Coronary artery (tissue), 2 donors: ENCODE measurements around the gene NRXN2.

Source experiments
- DNase-seq: peaks from one replicate; pipeline ENCODE4 v3.0.0-alpha.2; 2017; ENCODE audit warnings: low spot score
- H3K27ac ChIP-seq, 2 donors: fragments of 200-600 bp; sonication (generic); one replicate each; pipeline ENCODE4 v1.5.1; 2016 to 2019
- H3K4me3 ChIP-seq: fragments of 200-600 bp; sonication (generic); 2 replicates; pipeline ENCODE4 v1.5.1; 2016; ENCODE audit warnings: mild to moderate bottlenecking, moderate library complexity
- TF ChIP-seq, protein P1 (sequence below): fragments of 200-600 bp; sonication (generic); IDR thresholded peaks from one replicate; pipeline ENCODE4 v1.5.1; 2019; ENCODE audit warnings: antibody characterized with exemption

Gene NRXN2

DNA sequence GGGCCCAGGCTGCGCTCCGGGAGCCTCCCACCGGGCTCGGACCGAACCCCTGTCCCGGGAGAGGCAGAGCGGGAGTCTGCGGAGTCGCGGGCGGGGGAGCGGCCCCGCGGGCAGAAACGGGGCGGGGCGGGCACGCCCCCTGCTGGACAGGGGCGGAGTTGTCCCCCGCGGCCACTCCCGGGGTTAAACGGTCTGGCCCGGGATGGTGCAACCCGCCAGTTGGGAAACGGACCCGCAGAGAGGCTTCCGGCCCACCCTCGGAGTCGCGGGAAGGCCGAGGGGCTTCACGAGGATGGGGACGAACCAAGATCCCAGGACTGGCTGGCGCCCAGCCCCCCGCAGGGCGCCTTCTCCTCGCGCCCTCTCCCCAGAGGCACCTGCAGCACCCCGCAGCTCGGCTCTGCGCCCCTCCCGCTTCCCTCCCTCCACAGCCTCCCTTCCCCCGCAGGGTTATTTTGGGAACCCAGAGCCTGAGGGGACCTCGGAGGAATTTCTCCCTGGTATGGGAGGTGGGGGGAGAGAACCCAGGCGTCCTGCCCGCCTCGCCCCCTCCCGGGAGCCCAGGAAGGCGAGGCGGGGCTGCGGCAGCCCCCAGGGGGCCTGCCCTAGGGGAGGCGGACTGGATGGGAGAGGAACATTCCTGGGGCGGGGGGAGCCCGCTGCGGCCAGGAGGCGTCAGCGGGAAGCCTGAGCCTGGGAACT lies 20.0 kb upstream of the NRXN2 start:
- DNase-seq = peak; percentile 93
- peak overlapping the region; percentile 76 for H3K4me3 ChIP-seq
- TF ChIP-seq, protein P1, sequence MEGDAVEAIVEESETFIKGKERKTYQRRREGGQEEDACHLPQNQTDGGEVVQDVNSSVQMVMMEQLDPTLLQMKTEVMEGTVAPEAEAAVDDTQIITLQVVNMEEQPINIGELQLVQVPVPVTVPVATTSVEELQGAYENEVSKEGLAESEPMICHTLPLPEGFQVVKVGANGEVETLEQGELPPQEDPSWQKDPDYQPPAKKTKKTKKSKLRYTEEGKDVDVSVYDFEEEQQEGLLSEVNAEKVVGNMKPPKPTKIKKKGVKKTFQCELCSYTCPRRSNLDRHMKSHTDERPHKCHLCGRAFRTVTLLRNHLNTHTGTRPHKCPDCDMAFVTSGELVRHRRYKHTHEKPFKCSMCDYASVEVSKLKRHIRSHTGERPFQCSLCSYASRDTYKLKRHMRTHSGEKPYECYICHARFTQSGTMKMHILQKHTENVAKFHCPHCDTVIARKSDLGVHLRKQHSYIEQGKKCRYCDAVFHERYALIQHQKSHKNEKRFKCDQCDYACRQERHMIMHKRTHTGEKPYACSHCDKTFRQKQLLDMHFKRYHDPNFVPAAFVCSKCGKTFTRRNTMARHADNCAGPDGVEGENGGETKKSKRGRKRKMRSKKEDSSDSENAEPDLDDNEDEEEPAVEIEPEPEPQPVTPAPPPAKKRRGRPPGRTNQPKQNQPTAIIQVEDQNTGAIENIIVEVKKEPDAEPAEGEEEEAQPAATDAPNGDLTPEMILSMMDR = peak; percentile 88
- peak overlapping the region; percentile 91 to 99 for H3K27ac ChIP-seq

DNA sequence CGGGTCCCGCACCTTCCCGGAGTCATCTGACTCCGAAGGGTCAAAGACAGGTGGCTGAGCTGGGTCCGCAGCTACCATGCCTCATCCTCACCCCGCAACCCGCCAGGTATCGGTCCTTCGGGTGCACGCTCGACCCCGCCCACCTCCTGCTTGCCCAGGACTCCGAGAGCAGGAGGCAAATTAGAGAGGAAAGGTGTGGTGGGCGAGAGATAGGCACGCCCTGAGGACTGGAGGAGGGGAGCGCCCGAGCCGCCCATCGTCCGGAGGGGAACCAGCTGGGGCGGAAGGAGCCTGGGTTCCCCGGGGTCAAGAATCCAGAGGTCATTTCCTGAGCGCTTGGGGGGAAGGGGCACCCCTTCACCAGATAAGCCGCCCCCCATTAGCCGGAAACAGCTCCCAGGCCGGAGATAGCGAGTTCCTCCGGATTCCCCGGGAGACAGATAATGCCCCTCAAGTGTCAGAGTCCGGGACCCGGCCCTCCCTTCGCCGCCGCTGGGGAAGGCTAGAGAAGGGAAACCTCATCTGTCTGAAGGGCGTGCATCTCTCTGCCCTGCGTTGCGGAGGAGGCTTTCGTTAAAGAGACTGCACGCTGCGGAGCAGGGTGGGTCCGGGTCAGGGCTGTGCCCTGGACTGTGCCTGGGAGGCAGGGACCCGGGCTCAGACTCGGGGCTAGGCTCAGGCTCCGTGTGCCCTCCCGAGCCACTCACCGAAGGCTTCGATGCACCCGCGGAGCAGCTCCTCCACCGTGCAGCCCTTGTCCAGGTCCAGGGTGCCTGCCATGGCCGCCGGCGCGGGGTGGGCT lies 19.3 kb upstream of the NRXN2 start:
- TF ChIP-seq, protein P1 = no peak
- peak overlapping the region; percentile 76 for H3K4me3 ChIP-seq
- no peak for DNase-seq
- H3K27ac ChIP-seq = peak overlapping the region; percentile 91 to 99

DNA sequence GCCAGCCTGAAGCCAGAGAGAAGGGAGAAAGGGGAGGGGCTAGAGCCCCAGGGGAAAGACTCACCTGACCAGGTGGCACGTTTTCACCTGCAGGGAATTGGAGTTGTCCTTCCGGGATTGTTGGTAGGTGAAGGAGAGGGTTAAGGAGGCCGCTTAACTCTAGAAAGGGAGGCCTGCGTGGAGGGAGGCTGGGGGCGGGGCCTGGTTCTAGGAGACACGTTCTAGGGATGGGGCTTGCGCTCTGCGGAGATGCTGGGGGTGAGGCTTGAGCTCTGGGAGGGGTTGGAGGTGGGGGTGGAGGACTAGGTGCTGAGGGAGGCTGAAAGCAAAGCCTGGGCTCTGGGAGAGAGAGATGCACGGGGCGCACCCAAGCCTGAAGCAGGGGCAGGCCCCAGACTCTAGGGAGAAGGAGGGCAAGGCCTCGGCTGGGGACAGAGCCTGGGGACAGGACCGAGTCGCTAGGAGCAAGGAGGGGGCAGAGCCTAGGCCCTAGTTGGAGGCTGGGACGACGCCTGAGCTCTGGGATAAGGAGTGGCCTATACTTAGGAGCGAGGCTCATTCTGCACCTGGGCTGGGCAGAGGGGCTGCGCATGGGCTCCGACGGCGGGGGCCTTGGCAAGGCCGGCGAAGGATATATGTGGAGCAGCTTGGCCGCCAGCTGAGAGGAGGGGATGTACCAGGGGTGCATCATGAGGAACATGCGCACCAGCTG lies 18.5 kb upstream of the NRXN2 start:
- TF ChIP-seq, protein P1 = no peak
- peak overlapping the region; percentile 76 for H3K4me3 ChIP-seq
- DNase-seq = no peak
- H3K27ac ChIP-seq = peak overlapping the region; percentile 91 to 99

DNA sequence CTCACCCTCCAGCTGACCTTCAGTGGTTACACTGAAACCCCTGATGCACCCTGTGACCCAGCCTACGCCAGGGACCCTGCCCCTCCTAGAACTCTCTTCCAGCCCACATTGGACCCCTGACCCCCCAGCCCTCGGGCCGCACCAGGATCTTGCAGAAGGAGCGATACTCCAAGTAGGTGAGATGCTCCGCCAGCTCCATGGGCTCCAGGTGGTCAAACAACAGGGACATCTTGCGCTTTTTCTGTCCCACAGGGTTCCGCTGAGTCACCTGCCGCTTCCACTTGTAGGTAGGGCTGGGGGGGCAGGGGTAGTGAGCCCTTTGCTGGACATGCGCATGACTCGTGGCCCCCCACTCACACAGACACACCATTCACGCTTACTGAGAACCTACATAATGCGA lies 16.9 kb upstream of the NRXN2 start:
- no peak overlapping the region for H3K4me3 ChIP-seq
- TF ChIP-seq, protein P1 = no peak
- H3K27ac ChIP-seq = no peak overlapping the region
- no peak for DNase-seq

DNA sequence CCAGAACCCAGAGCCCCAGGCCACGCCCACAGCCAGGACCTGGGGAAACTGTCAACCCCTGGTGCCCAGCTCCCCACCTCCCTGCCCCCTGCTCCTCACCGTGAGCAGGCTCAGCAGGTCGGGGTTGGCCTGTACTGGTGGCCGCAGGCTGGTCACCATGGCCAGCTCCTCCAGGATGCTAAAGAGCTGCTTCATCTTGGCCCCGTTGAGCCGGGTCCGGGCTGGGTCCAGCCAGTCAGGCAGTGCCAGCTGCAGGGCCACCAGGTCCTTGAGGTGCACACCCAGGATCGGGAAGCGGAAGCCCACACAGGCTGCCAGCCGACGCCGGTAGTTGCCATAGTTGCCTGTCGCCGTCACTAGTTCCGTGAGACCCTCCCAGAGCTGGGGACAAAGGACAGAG lies 13.7 kb upstream of the NRXN2 start:
- DNase-seq = no peak
- Histone ChIP-seq H3K4me3 (no peak overlapping the region), H3K27ac (no peak overlapping the region)
- TF ChIP-seq, protein P1 = no peak

DNA sequence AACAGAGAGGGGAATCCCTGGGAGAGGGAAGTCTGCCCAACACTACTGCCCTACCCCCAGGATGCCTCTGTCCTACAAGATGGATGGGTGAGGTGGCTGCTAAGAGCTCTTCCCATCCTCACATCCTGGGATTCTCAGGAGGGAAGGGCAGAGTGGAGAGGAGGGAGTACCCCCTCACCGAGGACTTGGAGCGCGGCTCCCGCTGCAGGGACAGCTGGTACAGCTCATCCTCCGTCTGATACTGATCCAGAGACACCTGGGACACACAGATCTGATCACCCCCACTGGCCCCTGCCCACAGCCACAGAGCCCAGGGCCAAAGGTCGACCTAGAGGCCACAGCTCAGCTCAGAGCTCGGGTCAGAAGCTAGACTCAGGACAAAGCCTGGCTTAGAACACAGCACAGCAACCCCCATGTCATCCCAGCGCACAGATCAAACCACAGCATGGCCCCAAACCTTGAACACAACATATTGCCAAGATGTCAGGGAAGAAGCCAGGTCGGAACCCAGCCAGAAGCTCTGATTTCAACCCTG lies 12.8 kb upstream of the NRXN2 start:
- TF ChIP-seq, protein P1 = no peak
- Histone ChIP-seq H3K27ac (no peak overlapping the region), H3K4me3 (no peak overlapping the region)
- no peak for DNase-seq
